PC-9 (cell line): ENCODE results near the gene ERC2. TPM values are rescaled to one million over a fixed set of nuclear protein-coding genes. Genes with fewer than 3 reads are reported as not detected.

Experiments used
- BruUV-seq: library from RNA; stranded (reverse); fragments of 400-500 nt; replicated peaks from 2 replicates; lab custom pipeline; 2021; lab: Mats Ljungman, UMichigan
- CTCF ChIA-PET: fragments of 300-600 bp; sonication (Branson Sonifier 250); formaldehyde crosslinking; loops from one replicate; lab custom pipeline; 2022; ENCODE audit warnings: antibody characterized with exemption; lab: Charles Lee
- POLR2A ChIA-PET: fragments of 300-600 bp; sonication (Branson Sonifier 250); formaldehyde crosslinking; loops from one replicate; lab custom pipeline; 2022; ENCODE audit warnings: antibody characterized with exemption; ENCODE audit not compliant: unreplicated experiment; lab: Charles Lee
- DNase-seq, 2 experiments: peaks; one replicate each; pipeline versions ENCODE4 v3.0.0 to v3.0.0-alpha.2; 2015 to 2022; ENCODE audit warnings: mixed read lengths in 1 of 2
- H2AFZ ChIP-seq: fragments of 200-600 bp; sonication (generic); 2 replicates; pipeline ENCODE4 v1.8.1; 2017; ENCODE audit warnings: antibody characterized with exemption
- H3F3A ChIP-seq: fragments of 200-600 bp; sonication (generic); 2 replicates; pipeline ENCODE4 v1.8.1; 2017; ENCODE audit warnings: antibody characterized with exemption, mild to moderate bottlenecking, low read depth; ENCODE audit not compliant: insufficient read depth
- H3K27ac ChIP-seq: fragments of 200-600 bp; sonication (generic); 2 replicates; pipeline ENCODE4 v1.6.1; 2016; ENCODE audit warnings: mixed run types
- H3K27me3 ChIP-seq: fragments of 200-600 bp; sonication (generic); 2 replicates; pipeline ENCODE4 v1.6.1; 2016; ENCODE audit warnings: low read depth, mixed run types; ENCODE audit not compliant: insufficient read depth
- H3K36me3 ChIP-seq: fragments of 200-600 bp; sonication (generic); 2 replicates; pipeline ENCODE4 v1.6.1; 2016; ENCODE audit warnings: low read depth, mixed run types
- H3K4me1 ChIP-seq: fragments of 200-600 bp; sonication (generic); replicated peaks from 2 replicates; pipeline ENCODE4 v1.6.1; 2016; ENCODE audit warnings: mixed run types; ENCODE audit not compliant: insufficient read depth
- H3K4me2 ChIP-seq: fragments of 200-600 bp; sonication (generic); 2 replicates; pipeline ENCODE4 v1.6.1; 2017; ENCODE audit warnings: mixed run types
- H3K4me3 ChIP-seq: fragments of 200-600 bp; sonication (generic); 2 replicates; pipeline ENCODE4 v1.6.1; 2016; ENCODE audit warnings: mixed run types
- H3K79me2 ChIP-seq: fragments of 200-600 bp; sonication (generic); 2 replicates; pipeline ENCODE4 v1.6.1; 2017; ENCODE audit warnings: low read depth, mixed run types
- H3K9me2 ChIP-seq: fragments of 200-600 bp; sonication (generic); 2 replicates; pipeline ENCODE4 v1.8.1; 2017; ENCODE audit warnings: mild to moderate bottlenecking; ENCODE audit not compliant: insufficient read depth
- H3K9me3 ChIP-seq: fragments of 200-600 bp; sonication (generic); 2 replicates; pipeline ENCODE4 v1.8.1; 2016; ENCODE audit warnings: low read depth; ENCODE audit not compliant: insufficient read depth
- H4K20me1 ChIP-seq: fragments of 200-600 bp; sonication (generic); 2 replicates; pipeline ENCODE4 v1.8.1; 2017; ENCODE audit not compliant: insufficient read depth
- CTCF ChIP-seq: fragments of 200-600 bp; sonication (generic); conservative IDR thresholded peaks from 2 replicates; pipeline ENCODE4 v1.6.1; 2017; ENCODE audit warnings: mixed run types, antibody characterized with exemption, mild to moderate bottlenecking, moderate library complexity
- EZH2 ChIP-seq: fragments of 200-600 bp; sonication (generic); IDR thresholded peaks from 2 replicates; pipeline ENCODE4 v1.8.0; 2017; ENCODE audit warnings: antibody characterized with exemption, low read depth
- intact Hi-C: fragments of 100-400 bp; cut with micrococcal nuclease; formaldehyde crosslinking; loops from one replicate; pipeline ENCODE4 v1.10.0; 2022; ENCODE audit not compliant: unreplicated experiment
- total RNA-seq: library from RNA; stranded (reverse); gene quantifications from 2 replicates; pipeline ENCODE4 v1.2.3, GENCODE V29; 2021

Gene ERC2
- total RNA-seq, 1 experiment from 2014 or later: 1.4 TPM

- no peaks in the 10 kb centered on the region; the same call in 1 of the 2 replicates for H3K9me3 ChIP-seq
- TF ChIP-seq EZH2 (no peak), CTCF (no peak)
- H3K79me2 ChIP-seq: no peaks in the 10 kb centered on the region
- peaks cover 27% of the 10 kb centered on the region for H3F3A ChIP-seq
- no TSS peak for BruUV-seq
- no peaks in the 10 kb centered on the region for H3K9me2 ChIP-seq
- DNase-seq: peak in 1 of 2 experiments; percentile 58
- ChIA-PET POLR2A (interaction anchor here (0.6 to 0.7 kb wide), 2 partner anchors 79 to 97 kb away, joined by 4 to 6 read pairs; no protein-coding TSS in a partner anchor), CTCF (no interaction called here)
- H3K4me2 ChIP-seq: no peak overlapping the region
- peaks cover 43% of the 10 kb centered on the region for H3K4me1 ChIP-seq
- H3K27me3 ChIP-seq: no peaks in the 10 kb centered on the region
- H3K27ac ChIP-seq: no peak overlapping the region
- H3K4me3 ChIP-seq: no peak overlapping the region
- H3K36me3 ChIP-seq: no peaks in the 10 kb centered on the region
- H4K20me1 ChIP-seq: no peaks in the 10 kb centered on the region
- H2AFZ ChIP-seq: no peak overlapping the region
- intact Hi-C loops: no loop called here
Observed at GRCh38 chr3:55629432-55629831, 838.8 kb downstream of the ERC2 start.

DNA sequence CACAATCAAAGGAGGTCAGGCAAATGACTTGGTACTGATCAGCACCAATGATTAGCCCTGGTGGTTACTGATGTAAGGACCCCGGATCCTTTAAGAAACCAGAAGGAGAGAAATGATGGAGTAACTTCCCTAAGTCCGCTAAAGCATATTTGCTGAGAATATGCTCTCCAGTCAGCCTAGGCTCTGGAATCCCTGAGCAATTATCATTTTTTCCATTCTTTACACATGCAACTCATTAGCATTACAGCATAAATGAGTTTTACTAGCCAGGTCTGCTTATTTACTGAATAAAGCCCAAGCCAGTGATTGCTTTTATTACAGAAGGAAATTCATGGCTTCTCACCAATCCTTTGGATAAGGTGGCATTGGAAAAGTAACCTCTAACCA, 842.0 kb downstream of the ERC2 start:
- Histone ChIP-seq H3K79me2 (no peaks in the 10 kb centered on the region), H3K9me2 (no peaks in the 10 kb centered on the region), H3F3A (peaks cover 44% of the 10 kb centered on the region), H3K27me3 (no peaks in the 10 kb centered on the region), H3K27ac (peak overlapping the region; percentile 92), H2AFZ (no peak overlapping the region), H3K4me3 (no peak overlapping the region), H3K4me2 (peak overlapping the region; percentile 41), H3K9me3 (peaks cover 10% of the 10 kb centered on the region; the same call in 1 of the 2 replicates), H3K36me3 (peaks cover 5% of the 10 kb centered on the region; the same call in 1 of the 2 replicates), H3K4me1 (peaks cover 75% of the 10 kb centered on the region), H4K20me1 (no peaks in the 10 kb centered on the region)
- DNase-seq: no peak
- intact Hi-C loops: no loop called here
- POLR2A ChIA-PET: no interaction called here
- TF ChIP-seq CTCF (no peak), EZH2 (no peak)
- CTCF ChIA-PET: interaction anchor here (1.1 kb wide), 1 partner anchor 121 kb away, joined by 3 read pairs; no protein-coding TSS in a partner anchor
- BruUV-seq: no TSS peak

DNA sequence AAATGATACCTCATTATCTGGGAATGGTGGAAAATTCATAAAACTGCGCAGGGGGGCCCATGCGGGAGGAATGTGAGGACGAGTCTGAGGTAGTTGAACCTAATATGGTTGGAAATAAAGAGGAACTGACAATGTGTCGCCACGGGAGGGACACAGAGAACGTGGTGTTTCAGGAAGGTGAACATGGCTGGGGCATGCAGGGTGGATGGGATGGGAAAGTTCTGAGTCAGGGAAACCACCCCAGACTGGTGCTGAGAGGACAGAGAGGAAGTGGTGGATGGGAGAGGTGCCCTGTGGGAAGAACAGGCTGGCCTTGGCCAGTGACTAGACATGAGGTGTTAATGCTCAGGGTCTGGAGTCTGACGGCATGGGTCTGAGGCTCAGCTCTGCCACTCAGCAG, 844.0 kb downstream of the ERC2 start:
- TF ChIP-seq EZH2 (no peak), CTCF (no peak)
- Histone ChIP-seq H3K27ac (peak overlapping the region; percentile 92), H2AFZ (no peak overlapping the region), H4K20me1 (no peaks in the 10 kb centered on the region), H3F3A (peaks cover 64% of the 10 kb centered on the region), H3K4me3 (no peak overlapping the region), H3K4me2 (no peak overlapping the region), H3K36me3 (peaks cover 5% of the 10 kb centered on the region; the same call in 1 of the 2 replicates), H3K4me1 (peaks cover 86% of the 10 kb centered on the region), H3K9me2 (no peaks in the 10 kb centered on the region), H3K9me3 (peaks cover 10% of the 10 kb centered on the region; the same call in 1 of the 2 replicates), H3K27me3 (no peaks in the 10 kb centered on the region), H3K79me2 (no peaks in the 10 kb centered on the region)
- BruUV-seq: no TSS peak
- no peak for DNase-seq
- ChIA-PET CTCF (no interaction called here), POLR2A (no interaction called here)
- intact Hi-C loops: no loop called here
